HG03139 (cell line): ENCODE results near the gene LRP1B.

Source experiments
- ATAC-seq: cut with Tn5 transposase; IDR thresholded peaks from one replicate; pipeline ENCODE4 v1.9.1; 2021; ENCODE audit not compliant: unreplicated experiment

LRP1B gene

DNA sequence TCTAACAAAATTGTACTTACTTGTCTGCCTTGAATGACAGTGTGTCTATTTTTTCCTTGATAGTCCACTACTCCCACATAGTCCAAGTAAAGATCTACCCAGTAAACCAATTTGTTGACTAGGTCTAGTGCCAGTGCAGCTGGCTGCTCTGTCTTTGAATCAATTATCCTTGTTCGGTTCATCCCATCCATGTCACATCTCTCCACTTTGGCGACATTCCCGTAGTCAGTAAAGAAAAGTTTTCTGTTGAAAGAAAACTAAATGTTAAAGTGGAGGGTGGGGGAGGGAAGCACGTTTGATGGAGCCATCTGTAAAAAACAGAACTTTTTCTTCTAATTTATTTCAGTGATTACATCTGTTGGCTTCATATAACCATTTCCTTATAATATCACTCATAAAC is 1068.8 kb downstream of the LRP1B start:
- no peak for ATAC-seq

GRCh38 chr2:141058556-141058955 is 1072.3 kb downstream of the LRP1B start:
- no peak for ATAC-seq

GRCh38 chr2:141055531-141055930 is 1075.3 kb downstream of the LRP1B start:
- ATAC-seq, result no peak

GRCh38 chr2:141048951-141049350 is 1081.9 kb downstream of the LRP1B start:
- ATAC-seq, result no peak

DNA sequence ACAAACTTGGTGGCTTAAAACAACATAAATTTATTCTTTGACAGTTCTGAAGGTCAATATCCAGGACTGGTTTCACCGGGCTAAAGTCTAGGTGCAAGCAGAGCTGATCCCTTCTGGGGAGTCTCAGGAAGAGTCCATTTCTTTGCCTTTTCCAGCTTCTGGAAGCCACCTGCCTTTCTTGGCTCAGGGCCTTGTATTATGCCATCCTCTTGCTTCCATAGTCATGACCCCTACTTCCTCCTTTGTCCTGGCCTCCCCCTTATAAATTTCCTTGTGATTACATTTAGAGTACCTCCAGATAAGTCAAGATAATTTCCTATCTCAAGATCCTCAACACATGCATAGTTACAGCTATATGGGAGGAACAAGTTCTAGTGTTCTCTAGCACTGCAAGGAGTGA is 1089.5 kb downstream of the LRP1B start:
- ATAC-seq, result no peak

- ATAC-seq, result no peak
Measured at GRCh38 chr2:141038341-141038740, 1092.5 kb downstream of the LRP1B start.

- ATAC-seq, result no peak
Measured at GRCh38 chr2:141037361-141037760, 1093.5 kb downstream of the LRP1B start.

DNA sequence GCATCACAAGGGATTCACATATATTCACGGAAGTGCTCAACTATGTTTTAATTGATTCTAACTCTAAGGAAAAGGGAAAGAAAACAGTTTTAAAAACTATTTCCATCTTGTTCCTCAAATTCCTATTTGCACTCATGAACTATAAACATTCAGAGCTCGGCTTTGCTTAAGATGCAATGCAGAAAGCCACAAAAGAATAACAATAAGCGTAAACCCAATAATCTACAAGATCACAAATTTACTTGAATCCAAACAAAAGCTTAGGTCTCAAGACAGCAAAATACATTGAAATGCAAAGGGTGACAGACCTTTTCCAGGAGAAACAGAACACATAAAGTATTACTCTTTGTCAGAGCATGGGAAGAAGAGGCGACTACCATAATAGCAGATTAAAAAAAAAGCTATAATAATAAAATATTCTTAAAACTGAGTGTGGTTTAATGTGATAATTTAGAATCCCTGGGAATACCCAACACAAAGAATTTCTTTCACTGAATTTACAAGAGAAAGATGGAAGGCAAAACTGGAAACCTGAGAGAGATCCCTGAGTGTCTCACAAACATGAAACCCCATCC is 1094.9 kb downstream of the LRP1B start:
- ATAC-seq, result no peak

DNA sequence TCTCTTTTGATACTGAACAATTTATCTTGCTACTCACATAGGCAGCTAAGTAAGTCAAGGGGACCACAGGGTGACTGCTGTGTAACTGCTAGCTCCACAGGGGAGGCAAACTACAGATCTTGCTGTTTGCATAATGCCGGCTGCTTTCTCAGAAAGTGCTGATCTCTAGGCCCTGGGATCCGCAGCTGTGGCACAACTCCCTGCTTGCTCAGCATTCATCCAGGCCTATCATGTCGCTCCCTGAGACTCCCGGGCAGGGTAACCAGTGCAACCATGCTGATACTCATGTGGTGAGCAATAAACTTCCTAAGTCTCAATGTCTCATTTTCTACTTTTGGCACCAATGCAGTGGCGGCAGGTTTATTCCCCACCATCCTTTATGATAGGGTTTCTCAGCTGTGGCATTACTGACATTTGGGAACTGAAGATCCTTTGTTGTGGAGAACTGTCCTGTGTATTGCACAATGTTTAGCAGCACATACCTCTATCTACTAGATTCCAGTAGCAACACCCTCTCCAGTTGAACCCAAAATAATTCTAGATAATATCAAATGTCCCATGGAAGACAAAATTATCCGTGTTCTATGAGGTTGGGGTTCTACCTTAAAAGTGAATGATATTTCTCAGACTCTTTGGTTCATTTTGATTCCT is 1101.3 kb downstream of the LRP1B start:
- ATAC-seq, result no peak

DNA sequence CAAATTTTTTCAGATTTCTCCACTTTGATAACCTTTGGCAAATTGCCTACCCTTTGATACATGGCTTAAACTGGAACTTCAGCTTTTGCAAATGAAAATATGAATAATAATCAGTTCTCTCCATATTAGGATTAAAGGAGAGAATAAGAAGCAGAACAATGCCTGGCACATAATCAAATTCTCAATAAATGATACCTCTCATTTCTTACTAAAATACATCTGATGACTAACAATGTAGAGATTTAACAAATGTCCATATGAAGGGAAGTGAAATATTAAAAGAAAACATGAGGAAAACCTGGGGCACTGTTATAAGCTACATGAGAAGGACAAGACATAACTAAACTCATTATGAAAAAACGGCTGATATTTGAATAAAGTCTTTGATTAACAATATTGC is 1103.6 kb downstream of the LRP1B start:
- no peak for ATAC-seq

DNA sequence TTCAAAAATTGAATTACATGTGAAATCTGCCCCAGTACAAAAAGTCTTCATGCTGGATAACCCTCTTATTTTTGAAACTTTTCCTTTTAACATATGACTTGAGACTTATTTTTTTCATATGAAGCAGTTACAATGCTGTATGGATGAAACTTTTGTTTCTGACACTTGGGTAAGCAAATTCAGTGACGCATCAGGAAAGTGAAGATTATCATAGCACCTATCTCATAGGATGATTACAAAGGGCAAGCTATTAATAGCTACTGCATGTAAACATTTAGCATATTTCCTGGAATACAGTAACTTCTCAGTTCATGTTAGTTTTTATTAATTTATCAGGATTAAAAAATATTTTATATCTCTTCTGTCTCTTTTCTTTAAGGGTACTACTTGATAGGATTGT is 1109.2 kb downstream of the LRP1B start:
- ATAC-seq, result no peak

DNA sequence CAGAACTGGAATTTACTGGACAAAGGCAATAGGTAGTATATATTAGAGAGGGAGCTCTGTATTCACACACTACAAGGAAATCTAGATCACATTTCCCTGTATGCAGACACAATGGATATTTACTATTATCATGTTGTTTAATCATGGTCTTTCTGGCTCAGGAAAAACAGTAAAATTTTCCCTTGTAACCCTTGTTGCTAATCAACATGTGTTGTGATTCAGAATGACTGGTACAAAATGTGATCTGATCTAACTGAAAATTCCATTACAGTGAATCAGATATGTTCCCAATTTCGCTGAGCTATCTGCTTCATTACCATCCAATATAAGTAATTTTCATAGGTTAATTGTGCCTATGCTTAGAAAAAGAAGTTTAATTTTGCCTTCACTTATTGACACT is 1109.7 kb downstream of the LRP1B start:
- no peak for ATAC-seq

- ATAC-seq, result no peak
Measured at GRCh38 chr2:141020346-141020745, 1110.5 kb downstream of the LRP1B start.

GRCh38 chr2:141015341-141016047 is 1115.3 kb downstream of the LRP1B start:
- no peak for ATAC-seq

- no peak for ATAC-seq
Measured at GRCh38 chr2:141003967-141004657, 1126.7 kb downstream of the LRP1B start.

DNA sequence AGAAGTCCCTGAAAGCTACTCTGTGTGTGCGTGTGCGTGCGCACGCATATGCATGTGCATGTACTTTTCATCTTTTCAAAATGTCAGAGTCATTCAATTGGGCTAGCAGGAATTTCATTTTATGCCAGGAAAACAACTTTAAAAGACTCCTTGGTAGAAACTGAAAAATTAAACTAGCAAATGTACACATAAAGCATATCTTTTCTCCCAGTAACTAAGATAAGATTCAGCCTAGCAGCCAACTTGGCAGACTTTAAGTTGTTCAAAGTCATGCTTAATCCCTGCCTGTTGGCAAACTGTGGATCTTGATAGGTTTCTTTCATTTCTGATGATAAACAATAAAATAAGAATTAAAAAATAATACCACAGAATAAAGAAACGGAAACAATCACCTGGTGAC is 1129.1 kb downstream of the LRP1B start:
- no peak for ATAC-seq

DNA sequence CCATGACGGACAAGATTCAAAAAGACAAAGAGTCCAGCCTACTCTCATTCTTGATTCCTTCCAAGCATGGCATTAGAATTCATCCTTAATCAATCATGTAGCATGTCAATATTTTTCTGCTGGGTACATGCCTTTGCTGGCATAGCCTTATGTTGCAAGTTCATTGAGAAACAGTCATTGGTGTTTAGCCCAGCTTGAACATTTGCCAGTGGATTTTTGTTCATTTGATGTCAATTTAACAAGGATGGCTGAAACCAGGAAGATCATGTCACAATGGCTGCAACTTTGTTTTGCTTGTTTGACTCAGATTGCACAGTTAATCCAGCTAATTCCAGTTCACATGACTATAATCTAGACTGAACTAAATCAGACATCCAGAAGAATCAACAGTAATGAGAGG is 1132.2 kb downstream of the LRP1B start:
- ATAC-seq, result no peak

DNA sequence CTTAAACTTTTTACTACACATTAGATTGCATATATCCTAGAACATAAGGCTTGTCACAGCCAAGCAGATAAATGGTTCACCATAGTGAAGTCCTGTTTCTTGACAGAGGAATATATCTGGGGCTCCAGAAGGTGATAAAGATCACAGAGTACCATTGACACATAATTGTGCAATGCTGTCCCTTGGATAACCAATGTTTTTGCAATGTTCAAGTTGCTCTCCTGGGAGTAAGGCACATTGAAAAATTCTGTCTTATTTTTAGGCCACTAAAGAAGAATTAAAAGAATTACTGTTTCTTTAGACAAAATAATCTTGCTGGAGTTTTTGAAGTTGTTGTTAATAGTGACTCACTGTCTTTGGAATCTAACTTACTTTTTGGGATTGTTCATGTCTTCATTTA is 1132.8 kb downstream of the LRP1B start:
- no peak for ATAC-seq

DNA sequence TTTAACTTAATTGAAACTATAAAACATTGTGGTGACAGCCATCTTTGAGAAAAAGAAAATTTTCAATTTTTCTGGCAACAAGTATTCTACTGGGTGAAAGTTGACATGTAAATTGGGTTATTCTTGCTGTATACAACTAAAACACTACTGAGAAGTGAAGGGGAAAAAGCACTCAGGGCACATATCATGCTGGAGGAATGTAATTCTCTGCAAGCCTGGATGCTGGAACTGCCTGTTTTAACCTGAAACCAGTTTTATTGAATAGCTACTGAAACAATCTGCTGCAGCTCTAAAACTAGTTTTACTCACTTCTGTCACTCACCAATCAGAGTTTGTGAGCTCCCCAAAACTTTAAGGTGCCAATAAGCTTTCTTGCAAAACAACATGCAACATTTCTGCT is 1136.0 kb downstream of the LRP1B start:
- ATAC-seq, result no peak

GRCh38 chr2:140990416-140990815 is 1140.4 kb downstream of the LRP1B start:
- ATAC-seq, result no peak

GRCh38 chr2:140988597-140988996 is 1142.2 kb downstream of the LRP1B start:
- no peak for ATAC-seq

GRCh38 chr2:140986456-140986855 is 1144.4 kb downstream of the LRP1B start:
- no peak for ATAC-seq
